IMR-90 (cell line): ENCODE results near the gene TTC7B. TPM values are rescaled to one million over a fixed set of nuclear protein-coding genes. Genes with fewer than 3 reads are reported as not detected.

Source experiments
- ATAC-seq: fragments of 200-7000 bp; cut with Tn5 transposase; 2 replicates; pipeline ENCODE4 v1.9.1; 2020; ENCODE audit warnings: low read depth, mild to moderate bottlenecking, moderate library complexity
- BruUV-seq: library from RNA; stranded (reverse); fragments of 400-500 nt; replicated peaks from 2 replicates; lab custom pipeline; 2021; lab: Mats Ljungman, UMichigan
- CTCF ChIA-PET: fragments of 300-600 bp; formaldehyde crosslinking; extraction: SDS; loops from one replicate; lab custom pipeline; 2021; ENCODE audit warnings: antibody characterized with exemption; lab: Yijun Ruan, JAX
- POLR2A ChIA-PET: fragments of 300-600 bp; sonication (Branson Sonifier 250); formaldehyde crosslinking; loops from one replicate; lab custom pipeline; 2022; ENCODE audit warnings: antibody characterized with exemption; ENCODE audit not compliant: unreplicated experiment; lab: Charles Lee
- DNase-seq: peaks from one replicate; pipeline ENCODE4 v3.0.0; 2013
- H2AFZ ChIP-seq: replicated peaks from 2 replicates; pipeline ENCODE3; 2013; ENCODE audit warnings: low read length, mild to moderate bottlenecking; ENCODE audit not compliant: poor library complexity
- H2AK5ac ChIP-seq: 2 replicates; pipeline ENCODE4 v1.6.1; 2013; ENCODE audit warnings: low read depth, low read length, inconsistent platforms
- H2AK9ac ChIP-seq: replicated peaks from 2 replicates; pipeline ENCODE3; 2013; ENCODE audit warnings: mild to moderate bottlenecking, low read depth, low read length, moderate library complexity; ENCODE audit not compliant: poor library complexity
- H2BK120ac ChIP-seq: 2 replicates; pipeline ENCODE4 v1.6.1; 2013; ENCODE audit warnings: low read depth, low read length, inconsistent platforms
- H2BK15ac ChIP-seq: 3 replicates; pipeline ENCODE4 v1.6.1; 2013; ENCODE audit warnings: low read depth, low read length, inconsistent platforms
- H2BK20ac ChIP-seq: 2 replicates; pipeline ENCODE4 v1.6.1; 2013; ENCODE audit warnings: low read depth, mild to moderate bottlenecking, inconsistent platforms, low read length, moderate library complexity
- H2BK5ac ChIP-seq: 2 replicates; pipeline ENCODE4 v1.6.1; 2013; ENCODE audit warnings: mild to moderate bottlenecking, low read depth, low read length, inconsistent platforms; ENCODE audit not compliant: poor library complexity, severe bottlenecking
- H3K14ac ChIP-seq: replicated peaks from 2 replicates; pipeline ENCODE4 v1.6.1; 2013; ENCODE audit warnings: low read depth, low read length, inconsistent platforms
- H3K18ac ChIP-seq: 2 replicates; pipeline ENCODE4 v1.6.1; 2013; ENCODE audit warnings: low read depth, low read length, control low read depth
- H3K23ac ChIP-seq: 2 replicates; pipeline ENCODE4 v1.6.1; 2013; ENCODE audit warnings: low read depth, low read length, inconsistent platforms
- H3K27ac ChIP-seq: 2 replicates; pipeline ENCODE4 v1.5.1; 2013; ENCODE audit warnings: mild to moderate bottlenecking, control low read depth, low read length; ENCODE audit not compliant: insufficient read depth
- H3K27me3 ChIP-seq: 2 replicates; pipeline ENCODE4 v1.6.1; 2013; ENCODE audit warnings: low read length; ENCODE audit not compliant: control insufficient read depth, insufficient read depth
- H3K36me3 ChIP-seq: 2 replicates; pipeline ENCODE4 v1.6.1; 2013; ENCODE audit warnings: low read length, mixed read lengths; ENCODE audit not compliant: control insufficient read depth, insufficient read depth
- H3K4ac ChIP-seq: 2 replicates; pipeline ENCODE4 v1.6.1; 2013; ENCODE audit warnings: low read depth, low read length, inconsistent platforms
- H3K4me1 ChIP-seq: 2 replicates; pipeline ENCODE4 v1.6.1; 2013; ENCODE audit warnings: low read length, mixed read lengths; ENCODE audit not compliant: control insufficient read depth, insufficient read depth
- H3K4me2 ChIP-seq: 2 replicates; pipeline ENCODE4 v1.6.1; 2013; ENCODE audit warnings: low read depth, mild to moderate bottlenecking, control low read depth, low read length, moderate library complexity
- H3K4me3 ChIP-seq: 2 replicates; pipeline ENCODE4 v1.5.1; 2013; ENCODE audit warnings: low read depth, mild to moderate bottlenecking, control low read depth, low read length, moderate library complexity; ENCODE audit not compliant: insufficient read depth
- H3K56ac ChIP-seq: 2 replicates; pipeline ENCODE4 v1.6.1; 2013; ENCODE audit warnings: low read length, inconsistent platforms; ENCODE audit not compliant: insufficient read depth; ENCODE audit errors: extremely low read depth
- H3K79me1 ChIP-seq, 2 experiments: 2 replicates each; pipeline ENCODE4 v1.6.1; 2013; ENCODE audit warnings: low read length in 2 of 2, inconsistent platforms in 1 of 2, low read depth in 1 of 2
- H3K9ac ChIP-seq: 2 replicates; pipeline ENCODE4 v1.6.1; 2013; ENCODE audit warnings: low read depth, low read length, control low read depth
- H3K9me1 ChIP-seq: 2 replicates; pipeline ENCODE4 v1.6.1; 2013; ENCODE audit warnings: low read length, inconsistent platforms; ENCODE audit not compliant: insufficient read depth
- H3K9me3 ChIP-seq: 2 replicates; pipeline ENCODE4 v1.6.1; 2013; ENCODE audit warnings: low read length; ENCODE audit not compliant: control insufficient read depth, insufficient read depth
- H4K20me1 ChIP-seq: 2 replicates; pipeline ENCODE4 v1.6.1; 2013; ENCODE audit warnings: low read length, inconsistent platforms; ENCODE audit not compliant: insufficient read depth
- H4K5ac ChIP-seq: 2 replicates; pipeline ENCODE4 v1.6.1; 2013; ENCODE audit warnings: mild to moderate bottlenecking, low read depth, low read length, control low read depth
- H4K8ac ChIP-seq, 2 experiments: 2 replicates each; pipeline ENCODE4 v1.6.1; 2013; ENCODE audit warnings: low read depth in 2 of 2, low read length in 2 of 2, control low read depth in 1 of 2, inconsistent platforms in 1 of 2
- H4K91ac ChIP-seq: 2 replicates; pipeline ENCODE4 v1.6.1; 2013; ENCODE audit warnings: low read depth, low read length, inconsistent platforms; ENCODE audit not compliant: insufficient read depth
- BHLHE40 ChIP-seq: fragments of 150-350 bp; IDR thresholded peaks from 2 replicates; pipeline ENCODE4 v1.6.1; 2016; ENCODE audit warnings: mild to moderate bottlenecking, low read depth, low read length
- WGBS, 2 experiments: methylation state at CpG; one replicate each; pipeline versions ENCODE4 v1.1.5 to v1.1.7; 2013; ENCODE audit warnings: missing lambda C conversion rate in 2 of 2; ENCODE audit not compliant: insufficient read length in 1 of 2; ENCODE audit errors: extremely low coverage in 2 of 2; 5-methylcytosine and 5-hydroxymethylcytosine counted together
- dilution Hi-C: fragments of 300-500 bp; cut with HindIII; formaldehyde crosslinking; loops from one replicate; pipeline ENCODE4 v1.14.3; 2018; ENCODE audit warnings: low sequenced_read_pairs; ENCODE audit not compliant: unreplicated experiment
- in situ Hi-C: fragments of 300-500 bp; cut with MboI; formaldehyde crosslinking; loops from 3 replicates; pipeline ENCODE4 v1.14.3; 2019; ENCODE audit warnings: low sequenced_read_pairs, inconsistent platforms, mixed read lengths
- intact Hi-C: fragments of 100-400 bp; cut with micrococcal nuclease; formaldehyde crosslinking; loops from 2 replicates; pipeline ENCODE4 v1.10.0; 2022
- polyA plus RNA-seq, 3 experiments: library from polyadenylated mRNA; depleted of rRNA; stranded (reverse); fragments of >200 nt; gene quantifications; 2 replicates each; pipeline ENCODE4 v1.2.3, GENCODE V29; 2012; ENCODE audit warnings: low replicate concordance in 1 of 3
- total RNA-seq: library from RNA; depleted of rRNA; stranded (reverse); fragments of >200 nt; gene quantifications from 2 replicates; pipeline ENCODE4 v1.2.3, GENCODE V29; 2012

The TTC7B gene
- total and polyA plus RNA-seq, 2 of the 4 experiments (the other 2 are of a cell fraction), result 18.1 to 35.3 TPM

- Histone ChIP-seq H4K20me1 (no peaks in the 10 kb centered on the region), H2BK120ac (no peak overlapping the region), H3K14ac (no peak overlapping the region), H3K9me1 (peaks cover 4% of the 10 kb centered on the region; the same call in 1 of the 2 replicates), H3K9me3 (no peaks in the 10 kb centered on the region), H3K23ac (no peak overlapping the region), H3K9ac (no peak overlapping the region), H4K5ac (no peak overlapping the region), H4K91ac (no peak overlapping the region), H3K4ac (no peak overlapping the region), H3K27me3 (no peaks in the 10 kb centered on the region), H2AK5ac (no peak overlapping the region), H3K27ac (no peak overlapping the region), H3K4me3 (no peak overlapping the region), H2BK15ac (no peak overlapping the region), H2AK9ac (no peak overlapping the region), H2BK20ac (no peak overlapping the region), H3K4me2 (no peak overlapping the region), H3K36me3 (peaks cover 2% of the 10 kb centered on the region; the same call in 1 of the 2 replicates), H3K79me1 (no peaks in the 10 kb centered on the region), H4K8ac (no peak overlapping the region), H3K56ac (no peak overlapping the region), H3K18ac (no peak overlapping the region), H3K4me1 (peaks cover 6% of the 10 kb centered on the region), H2AFZ (no peak overlapping the region), H2BK5ac (no peak overlapping the region)
- DNase-seq, result no peak
- in situ Hi-C loops (no loop called here), intact Hi-C loops (no loop called here), dilution Hi-C loops (no loop called here)
- no peak for ATAC-seq
- 93% methylated on average over 10 of the region's 14 CpGs; no CpG with 5 or more reads in 1 of the 2 experiments for WGBS, 2 experiments
- no TSS peak for BruUV-seq
- no peak for TF ChIP-seq BHLHE40
- ChIA-PET CTCF (interaction anchor here (0.6 kb wide), 1 partner anchor 99 kb away, joined by 4 read pairs; no protein-coding TSS in a partner anchor), POLR2A (no interaction called here)
Measured at GRCh38 chr14:90535556-90536090, 280.6 kb downstream of the TTC7B start.
